HG02759 (cell line): ENCODE results near the gene LCP1.

Experiments used
- ATAC-seq: cut with Tn5 transposase; IDR thresholded peaks from one replicate; pipeline ENCODE4 v1.9.1; 2021; ENCODE audit warnings: mild to moderate bottlenecking, moderate library complexity; ENCODE audit not compliant: unreplicated experiment

Gene LCP1

GRCh38 chr13:46183018-46183946 is 1.3 kb upstream of the LCP1 start:
- no peak for ATAC-seq

- ATAC-seq, result peak; percentile 7
These were observed 507 bp upstream of the LCP1 start for GRCh38 chr13:46182491-46182877.

GRCh38 chr13:46181377-46181839 is 569 bp downstream of the LCP1 start:
- ATAC-seq, result no peak

DNA sequence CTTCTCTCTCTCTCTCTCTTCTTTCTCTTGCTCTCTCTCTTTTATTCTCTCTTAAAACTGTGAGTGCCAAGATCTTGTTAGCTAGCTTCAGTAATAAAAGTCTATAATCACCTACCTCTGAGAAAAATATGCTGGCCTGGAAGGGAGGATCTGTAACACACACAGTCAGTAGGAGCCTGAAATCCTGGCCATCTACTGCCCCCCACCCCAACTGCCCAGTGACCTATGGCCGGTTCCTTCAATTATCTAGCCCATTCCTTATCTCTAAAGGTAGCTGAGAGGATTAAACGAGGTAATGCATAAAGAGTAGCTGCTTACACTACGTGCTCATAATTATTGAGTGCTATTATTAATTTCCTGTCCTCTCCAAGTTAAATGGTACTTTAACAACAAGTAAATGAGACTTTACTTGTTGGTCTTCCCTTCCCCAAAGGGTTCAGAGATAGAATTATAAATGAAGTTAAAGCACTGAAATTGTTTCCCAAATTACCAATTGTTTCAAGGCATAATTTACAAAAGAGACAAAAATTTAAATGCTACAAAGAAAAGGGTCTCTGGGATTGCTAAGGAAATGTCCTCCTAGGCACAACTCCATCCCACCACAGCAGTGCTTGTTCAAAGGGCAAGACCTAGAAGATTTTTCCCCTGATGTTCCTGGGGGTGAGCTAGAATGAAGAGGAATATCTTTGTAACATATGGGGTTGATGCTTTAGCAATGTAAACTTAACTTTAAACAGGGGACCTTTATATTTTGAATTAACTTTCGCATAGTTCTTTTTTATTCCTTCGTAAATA is 1.8 kb downstream of the LCP1 start:
- no peak for ATAC-seq

- no peak for ATAC-seq
These were observed 2.5 kb downstream of the LCP1 start for GRCh38 chr13:46179491-46179908.

- no peak for ATAC-seq
These were observed 3.2 kb downstream of the LCP1 start for GRCh38 chr13:46178821-46179220.

DNA sequence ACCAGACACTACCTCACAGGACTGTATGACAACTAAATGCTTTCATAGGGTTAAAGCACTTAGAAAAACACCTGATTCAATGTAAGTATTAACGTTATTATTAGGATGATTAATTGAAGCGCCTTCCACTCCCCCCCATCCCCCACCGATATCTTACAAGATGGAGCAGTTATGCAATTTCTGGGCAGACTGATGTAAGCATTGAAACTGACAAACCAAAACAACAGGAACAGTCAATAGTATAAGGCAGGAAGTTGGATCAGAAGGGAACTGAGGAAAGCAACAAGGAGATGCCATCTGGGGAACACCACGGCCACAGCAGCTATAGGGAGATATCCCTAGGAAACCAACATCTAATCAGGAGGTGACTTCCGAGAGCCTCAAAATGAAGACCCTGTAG is 3.8 kb downstream of the LCP1 start:
- ATAC-seq, result no peak

GRCh38 chr13:46176756-46177155 is 5.2 kb downstream of the LCP1 start:
- ATAC-seq, result peak; percentile 36

DNA sequence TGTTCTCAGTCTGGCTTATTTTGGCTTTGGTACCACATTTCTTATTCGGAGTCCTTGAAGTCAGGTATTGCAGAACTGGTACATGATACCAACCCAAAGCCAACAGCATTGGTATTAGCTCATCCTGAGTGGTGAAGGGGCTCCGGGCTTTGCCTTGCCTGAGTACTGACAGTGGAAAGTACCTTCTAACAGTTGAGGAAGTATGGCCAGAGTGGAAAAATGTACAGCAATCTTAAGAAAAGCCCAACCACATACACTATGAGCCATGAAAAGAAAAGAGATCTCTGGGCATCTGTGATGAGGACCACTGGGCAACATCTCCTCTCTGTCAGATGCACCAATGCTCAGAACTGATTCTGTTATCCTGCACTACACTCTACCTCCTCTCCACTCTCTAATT is 8.3 kb downstream of the LCP1 start:
- peak; percentile 49 for ATAC-seq

- ATAC-seq, result no peak
These were observed 9.4 kb downstream of the LCP1 start for GRCh38 chr13:46172531-46172991.

DNA sequence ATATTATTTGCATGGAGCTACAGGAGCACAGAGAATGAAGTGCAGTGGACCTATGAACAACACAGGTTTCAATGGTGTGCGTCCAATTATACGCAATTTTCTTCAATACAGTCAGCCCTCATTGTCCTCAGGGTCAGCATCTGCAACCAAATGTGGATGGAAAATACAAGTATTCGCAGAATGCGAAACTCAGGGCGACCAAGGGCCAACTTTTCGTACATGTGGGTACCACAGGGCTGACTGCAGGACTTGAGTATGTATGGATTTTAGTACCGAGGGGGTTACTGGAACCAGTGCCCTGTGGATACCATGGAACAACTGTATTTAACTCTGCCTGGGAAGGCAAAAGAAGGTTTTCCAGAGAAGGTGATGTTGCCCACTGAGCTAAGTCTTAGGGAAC is 10.2 kb downstream of the LCP1 start:
- ATAC-seq, result no peak

DNA sequence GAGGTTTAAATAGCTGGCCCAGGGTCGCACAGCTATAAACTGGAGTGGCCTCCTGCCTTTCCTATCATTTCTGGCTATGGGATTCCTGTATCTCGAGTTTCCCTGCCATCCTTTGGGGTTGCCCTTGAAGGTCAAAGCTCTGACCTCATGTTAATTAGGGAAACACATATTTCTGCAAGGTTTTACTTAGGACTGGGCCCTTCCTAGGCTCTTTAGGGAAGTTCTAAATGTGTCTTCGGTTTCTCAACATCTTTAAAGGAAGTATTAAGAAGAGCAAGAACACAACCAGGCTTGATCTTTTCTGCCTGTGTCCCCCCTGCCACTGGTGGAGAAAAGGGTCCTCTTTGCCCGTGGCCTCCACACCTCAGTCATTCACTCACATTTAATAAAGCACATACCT is 10.8 kb downstream of the LCP1 start:
- no peak for ATAC-seq

- no peak for ATAC-seq
These were observed 11.3 kb downstream of the LCP1 start for GRCh38 chr13:46170687-46171086.

GRCh38 chr13:46170268-46170667 is 11.7 kb downstream of the LCP1 start:
- no peak for ATAC-seq

DNA sequence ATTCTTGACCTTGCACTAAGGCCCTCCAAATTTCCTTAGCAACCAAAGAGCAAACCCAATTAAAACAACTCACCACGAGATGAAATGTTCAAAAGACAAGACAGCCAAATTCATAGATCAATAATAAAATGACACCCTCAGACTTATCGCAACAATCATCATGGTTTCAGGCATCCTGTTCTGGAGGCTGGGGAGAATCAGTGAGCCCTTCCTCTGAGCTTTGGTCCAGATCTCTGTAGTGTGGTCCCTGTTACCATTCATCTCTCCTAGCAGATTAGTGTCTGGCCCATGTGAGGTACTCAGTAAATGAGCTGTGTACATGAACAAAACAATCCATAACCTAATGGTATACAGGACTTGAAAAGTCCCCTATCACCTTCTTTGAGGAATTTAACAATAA is 12.2 kb downstream of the LCP1 start:
- ATAC-seq, result no peak

DNA sequence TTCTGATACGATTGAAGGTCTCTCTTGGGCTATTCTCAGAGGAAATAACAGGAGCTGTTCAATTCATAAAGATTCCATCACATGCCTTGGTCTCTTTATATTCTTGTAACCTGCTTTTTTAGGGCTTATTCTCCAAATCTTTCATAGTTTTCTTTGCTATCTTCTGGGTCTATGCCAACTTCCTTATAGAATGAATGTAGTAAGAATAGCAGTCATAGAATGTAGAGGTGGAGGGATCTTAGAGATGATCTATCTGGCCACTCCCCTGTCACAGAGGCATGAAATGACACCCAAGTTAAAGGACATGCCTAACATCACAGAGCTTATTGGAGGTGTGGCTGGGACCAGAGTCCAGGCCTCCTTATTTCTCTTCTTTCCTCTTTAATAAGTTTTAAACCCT is 13.2 kb downstream of the LCP1 start:
- ATAC-seq, result peak; percentile 23

- ATAC-seq, result peak; percentile 50
These were observed 13.6 kb downstream of the LCP1 start for GRCh38 chr13:46168341-46168740.

GRCh38 chr13:46166947-46167610 is 14.9 kb downstream of the LCP1 start:
- no peak for ATAC-seq

GRCh38 chr13:46166224-46166584 is 15.8 kb downstream of the LCP1 start:
- ATAC-seq, result no peak

- ATAC-seq, result peak; percentile 45
These were observed 16.3 kb downstream of the LCP1 start for GRCh38 chr13:46165485-46166223.

GRCh38 chr13:46164661-46165060 is 17.3 kb downstream of the LCP1 start:
- ATAC-seq, result no peak
